ENCODE data around the gene RIMBP2.

RIMBP2 gene

DNA sequence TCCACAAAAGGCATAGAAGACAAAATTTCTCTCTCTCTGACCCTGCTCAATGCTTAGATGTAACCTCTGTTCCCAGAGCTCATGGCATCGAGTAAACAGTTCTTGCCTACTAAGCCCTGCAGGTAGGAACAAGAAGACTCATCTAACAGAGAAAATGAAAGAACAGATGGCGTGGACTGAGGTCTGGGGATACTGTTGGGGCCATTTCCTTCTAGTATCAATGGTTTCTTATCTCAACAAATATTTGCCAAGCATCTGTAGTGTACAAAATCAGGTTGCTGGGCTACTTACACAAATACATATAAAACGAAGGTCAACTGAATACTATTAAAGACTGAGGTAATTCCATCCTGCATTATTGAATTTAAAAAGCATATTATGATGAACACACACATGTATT lies 93.3 kb downstream of the RIMBP2 start:
- H2BK12ac ChIP-seq (ENCODE audit: low read length): no peak overlapping the region
- H3K4me1 ChIP-seq (ENCODE audit: control insufficient read depth in 2 of 2, insufficient read depth in 1 of 2, low read depth in 1 of 2, low read length in 2 of 2): no peaks in the 10 kb centered on the region
- no peak overlapping the region for H2BK15ac ChIP-seq (ENCODE audit: low read length)
- H4K91ac ChIP-seq (ENCODE audit: low read depth, low read length, poor library complexity): no peak overlapping the region
- no peak overlapping the region for H2AFZ ChIP-seq (ENCODE audit: low read length)
- H4K8ac ChIP-seq (ENCODE audit: low read depth, low read length): no peak overlapping the region
- no peak overlapping the region for H2BK120ac ChIP-seq (ENCODE audit: low read depth, low read length)
- no peak overlapping the region for H2BK5ac ChIP-seq (ENCODE audit: low read length)
- WGBS, 2 donors (ENCODE audit: extremely low coverage in 2 of 2, insufficient read length in 2 of 2, insufficient replicate concordance in 1 of 2): no CpG with 5 or more reads among the region's 3 CpGs
- H2AK5ac ChIP-seq (ENCODE audit: low read depth, low read length): no peak overlapping the region
- no peaks in the 10 kb centered on the region for H3K79me1 ChIP-seq (ENCODE audit: low read depth, low read length)
- H3K14ac ChIP-seq (ENCODE audit: low read length): no peak overlapping the region
- H3K27me3 ChIP-seq (ENCODE audit: control insufficient read depth in 3 of 3, insufficient read depth in 3 of 3, low read depth in 1 of 3, low read length in 3 of 3): peaks cover 0 to 2% (median 0%) of the 10 kb centered on the region in 3 experiments
- no peak overlapping the region for H3K4me2 ChIP-seq (ENCODE audit: insufficient read depth, low read length, poor library complexity, severe bottlenecking)
- no peaks in the 10 kb centered on the region for H3K36me3 ChIP-seq (replicated peaks in 1 of 2; ENCODE audit: control insufficient read depth in 2 of 2, insufficient read depth in 2 of 2, low read length in 2 of 2)
- no peak overlapping the region for H3K9ac ChIP-seq (ENCODE audit: low read depth, low read length, poor library complexity)
- H3K4ac ChIP-seq (ENCODE audit: low read length): no peak overlapping the region
- H3K18ac ChIP-seq (ENCODE audit: low read length): no peak overlapping the region
- H3K23ac ChIP-seq (ENCODE audit: low read depth, low read length, poor library complexity): no peak overlapping the region
- H3K4me3 ChIP-seq (ENCODE audit: low read length in 2 of 2): no peak overlapping the region
- no peak for DNase-seq (ENCODE audit: low spot score)
- no peak overlapping the region for H3K27ac ChIP-seq (replicated peaks; ENCODE audit: low read length)
- peaks cover 0 to 13% of the 10 kb centered on the region in 2 donors for H3K9me3 ChIP-seq (replicated peaks in 1 of 2; ENCODE audit: control insufficient read depth in 2 of 2, insufficient read depth in 1 of 2, low read depth in 1 of 2, low read length in 2 of 2)

GRCh38 chr12:130621696-130622298 lies 94.3 kb downstream of the RIMBP2 start:
- H4K8ac ChIP-seq (ENCODE audit: low read depth, low read length): no peak overlapping the region
- no CpG with 5 or more reads among the region's 13 CpGs for WGBS, 2 donors (ENCODE audit: extremely low coverage in 2 of 2, insufficient read length in 2 of 2, insufficient replicate concordance in 1 of 2)

GRCh38 chr12:130620756-130621155 lies 95.3 kb downstream of the RIMBP2 start:
- H3K4ac ChIP-seq (ENCODE audit: low read length): no peak overlapping the region
- H2BK120ac ChIP-seq (ENCODE audit: low read depth, low read length): no peak overlapping the region
- no peak overlapping the region for H3K23ac ChIP-seq (ENCODE audit: low read depth, low read length, poor library complexity)
- no peak overlapping the region for H2BK12ac ChIP-seq (ENCODE audit: low read length)
- no peak overlapping the region for H3K4me2 ChIP-seq (ENCODE audit: insufficient read depth, low read length, poor library complexity, severe bottlenecking)
- H3K27ac ChIP-seq (replicated peaks; ENCODE audit: low read length): no peak overlapping the region
- H3K36me3 ChIP-seq (replicated peaks in 1 of 2; ENCODE audit: control insufficient read depth in 2 of 2, insufficient read depth in 2 of 2, low read length in 2 of 2): no peaks in the 10 kb centered on the region
- no peaks in the 10 kb centered on the region for H3K79me1 ChIP-seq (ENCODE audit: low read depth, low read length)
- no peak overlapping the region for H2AFZ ChIP-seq (ENCODE audit: low read length)
- peaks cover 0 to 9% of the 10 kb centered on the region in 2 donors for H3K9me3 ChIP-seq (replicated peaks in 1 of 2; ENCODE audit: control insufficient read depth in 2 of 2, insufficient read depth in 1 of 2, low read depth in 1 of 2, low read length in 2 of 2)
- no peak overlapping the region for H4K8ac ChIP-seq (ENCODE audit: low read depth, low read length)
- no peak overlapping the region for H3K9ac ChIP-seq (ENCODE audit: low read depth, low read length, poor library complexity)
- no peak overlapping the region for H2BK5ac ChIP-seq (ENCODE audit: low read length)
- H2AK5ac ChIP-seq (ENCODE audit: low read depth, low read length): no peak overlapping the region
- no peak overlapping the region for H3K18ac ChIP-seq (ENCODE audit: low read length)
- peak overlapping the region; percentile 19 for H4K91ac ChIP-seq (ENCODE audit: low read depth, low read length, poor library complexity)
- no peak overlapping the region for H3K4me3 ChIP-seq (ENCODE audit: low read length in 2 of 2)
- H2BK15ac ChIP-seq (ENCODE audit: low read length): no peak overlapping the region
- H3K4me1 ChIP-seq (ENCODE audit: control insufficient read depth in 2 of 2, insufficient read depth in 1 of 2, low read depth in 1 of 2, low read length in 2 of 2): peaks cover 0 to 3% of the 10 kb centered on the region in 2 donors
- WGBS, 2 donors (ENCODE audit: extremely low coverage in 2 of 2, insufficient read length in 2 of 2, insufficient replicate concordance in 1 of 2): no CpG with 5 or more reads among the region's 6 CpGs
- H3K14ac ChIP-seq (ENCODE audit: low read length): no peak overlapping the region
- no peak for DNase-seq (ENCODE audit: low spot score)
- peaks cover 0 to 2% (median 0%) of the 10 kb centered on the region in 3 experiments for H3K27me3 ChIP-seq (ENCODE audit: control insufficient read depth in 3 of 3, insufficient read depth in 3 of 3, low read depth in 1 of 3, low read length in 3 of 3)

More at GRCh38 chr12:130621696-130622298, 94.3 kb downstream of the RIMBP2 start:
- no peak overlapping the region for H2BK12ac ChIP-seq (ENCODE audit: low read length)
- H3K4me3 ChIP-seq (ENCODE audit: low read length in 2 of 2): no peak overlapping the region
- H3K27me3 ChIP-seq (ENCODE audit: control insufficient read depth in 3 of 3, insufficient read depth in 3 of 3, low read depth in 1 of 3, low read length in 3 of 3): peaks cover 0 to 2% (median 0%) of the 10 kb centered on the region in 3 experiments
- H3K23ac ChIP-seq (ENCODE audit: low read depth, low read length, poor library complexity): no peak overlapping the region
- no peak overlapping the region for H4K91ac ChIP-seq (ENCODE audit: low read depth, low read length, poor library complexity)
- no peak overlapping the region for H2AK5ac ChIP-seq (ENCODE audit: low read depth, low read length)
- no peak for DNase-seq (ENCODE audit: low spot score)
- no peak overlapping the region for H2BK120ac ChIP-seq (ENCODE audit: low read depth, low read length)
- no peak overlapping the region for H3K14ac ChIP-seq (ENCODE audit: low read length)
- H3K4me1 ChIP-seq (ENCODE audit: control insufficient read depth in 2 of 2, insufficient read depth in 1 of 2, low read depth in 1 of 2, low read length in 2 of 2): peaks cover 0 to 3% of the 10 kb centered on the region in 2 donors
- H3K27ac ChIP-seq (replicated peaks; ENCODE audit: low read length): no peak overlapping the region
- H3K4ac ChIP-seq (ENCODE audit: low read length): no peak overlapping the region
- H2AFZ ChIP-seq (ENCODE audit: low read length): no peak overlapping the region
- H3K18ac ChIP-seq (ENCODE audit: low read length): no peak overlapping the region
- no peak overlapping the region for H3K4me2 ChIP-seq (ENCODE audit: insufficient read depth, low read length, poor library complexity, severe bottlenecking)
- H3K36me3 ChIP-seq (replicated peaks in 1 of 2; ENCODE audit: control insufficient read depth in 2 of 2, insufficient read depth in 2 of 2, low read length in 2 of 2): no peaks in the 10 kb centered on the region
- H2BK5ac ChIP-seq (ENCODE audit: low read length): no peak overlapping the region
- H2BK15ac ChIP-seq (ENCODE audit: low read length): no peak overlapping the region
- peaks cover 0 to 13% of the 10 kb centered on the region in 2 donors for H3K9me3 ChIP-seq (replicated peaks in 1 of 2; ENCODE audit: control insufficient read depth in 2 of 2, insufficient read depth in 1 of 2, low read depth in 1 of 2, low read length in 2 of 2)
- H3K79me1 ChIP-seq (ENCODE audit: low read depth, low read length): no peaks in the 10 kb centered on the region
- H3K9ac ChIP-seq (ENCODE audit: low read depth, low read length, poor library complexity): no peak overlapping the region

DNA sequence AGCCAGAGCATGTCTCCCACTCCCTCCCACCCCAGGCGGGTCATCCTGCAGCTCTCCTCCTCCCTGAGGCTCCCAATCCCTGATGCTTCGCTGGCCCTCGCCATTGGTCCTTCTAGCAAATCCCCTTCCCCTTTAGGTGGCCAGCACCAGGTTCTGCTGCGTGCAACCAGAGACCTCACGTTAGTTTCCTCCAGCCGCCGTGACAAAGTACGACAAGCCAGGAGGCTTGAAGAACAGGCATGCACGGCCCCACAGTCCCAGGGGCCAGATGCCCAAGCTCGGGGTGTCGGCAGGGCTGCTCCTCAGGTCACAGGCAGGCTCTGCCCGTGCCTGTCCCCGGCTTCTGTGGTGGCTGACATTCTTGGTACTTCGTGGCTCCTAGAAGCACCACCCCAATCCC lies 95.8 kb downstream of the RIMBP2 start:
- Histone ChIP-seq H2AFZ (ENCODE audit: low read length) (no peak overlapping the region), H3K79me1 (ENCODE audit: low read depth, low read length) (no peaks in the 10 kb centered on the region), H3K36me3 (replicated peaks in 1 of 2; ENCODE audit: control insufficient read depth in 2 of 2, insufficient read depth in 2 of 2, low read length in 2 of 2) (no peaks in the 10 kb centered on the region), H2AK5ac (ENCODE audit: low read depth, low read length) (peak overlapping the region; percentile 40), H2BK12ac (ENCODE audit: low read length) (no peak overlapping the region), H3K14ac (ENCODE audit: low read length) (no peak overlapping the region), H3K4me2 (ENCODE audit: insufficient read depth, low read length, poor library complexity, severe bottlenecking) (no peak overlapping the region), H3K27ac (replicated peaks; ENCODE audit: low read length) (no peak overlapping the region), H4K91ac (ENCODE audit: low read depth, low read length, poor library complexity) (peak overlapping the region; percentile 19), H4K8ac (ENCODE audit: low read depth, low read length) (no peak overlapping the region), H3K4me3 (ENCODE audit: low read length in 2 of 2) (no peak overlapping the region), H3K4ac (ENCODE audit: low read length) (no peak overlapping the region), H2BK120ac (ENCODE audit: low read depth, low read length) (no peak overlapping the region), H2BK5ac (ENCODE audit: low read length) (peak overlapping the region; percentile 31), H3K18ac (ENCODE audit: low read length) (no peak overlapping the region), H3K9me3 (replicated peaks in 1 of 2; ENCODE audit: control insufficient read depth in 2 of 2, insufficient read depth in 1 of 2, low read depth in 1 of 2, low read length in 2 of 2) (peaks cover 0 to 9% of the 10 kb centered on the region in 2 donors), H3K27me3 (ENCODE audit: control insufficient read depth in 3 of 3, insufficient read depth in 3 of 3, low read depth in 1 of 3, low read length in 3 of 3) (peaks cover 0 to 2% (median 0%) of the 10 kb centered on the region in 3 experiments), H3K23ac (ENCODE audit: low read depth, low read length, poor library complexity) (no peak overlapping the region), H2BK15ac (ENCODE audit: low read length) (no peak overlapping the region), H3K4me1 (ENCODE audit: control insufficient read depth in 2 of 2, insufficient read depth in 1 of 2, low read depth in 1 of 2, low read length in 2 of 2) (peaks cover 0 to 3% of the 10 kb centered on the region in 2 donors), H3K9ac (ENCODE audit: low read depth, low read length, poor library complexity) (no peak overlapping the region)
- no peak for DNase-seq (ENCODE audit: low spot score)
- no CpG with 5 or more reads among the region's 14 CpGs for WGBS, 2 donors (ENCODE audit: extremely low coverage in 2 of 2, insufficient read length in 2 of 2, insufficient replicate concordance in 1 of 2)

All from neuronal stem cell (in vitro differentiated cells).